Esophagus squamous epithelium (tissue), 5 donors: Measurements from ENCODE around the gene SH2D3A. TPM values are rescaled to one million over a fixed set of nuclear protein-coding genes. Genes with fewer than 3 reads are reported as not detected.
A peak's percentile ranks its signal among the peaks of the same experiment; 100 is the strongest.

ENCODE experiments used
- DNase-seq: peaks from one replicate; lab custom pipeline; 2025; lab: John Stamatoyannopoulos, UW
- H3K27ac ChIP-seq, 4 donors: fragments of 200-600 bp; sonication (generic); one replicate each; pipeline ENCODE4 v1.5.1; 2016 to 2019; ENCODE audit warnings: mild to moderate bottlenecking in 1 of 4
- H3K27me3 ChIP-seq, 4 donors: fragments of 200-600 bp; sonication (generic); 1 replicate in 3 of 4; 2 replicates in 1 of 4; pipeline versions ENCODE4 v1.5.1 to v1.6.0; 2017 to 2021; ENCODE audit warnings: antibody characterized with exemption in 1 of 4
- H3K36me3 ChIP-seq, 3 donors: fragments of 200-600 bp; sonication (generic); one replicate each; pipeline ENCODE4 v1.5.1; 2016 to 2019
- H3K4me1 ChIP-seq, 3 donors: fragments of 200-600 bp; sonication (generic); one replicate each; pipeline ENCODE4 v1.5.1; 2017 to 2019
- H3K4me3 ChIP-seq, 4 donors: fragments of 200-600 bp; sonication (generic); 1 replicate in 3 of 4; 2 replicates in 1 of 4; pipeline ENCODE4 v1.5.1; 2016 to 2019; ENCODE audit warnings: mild to moderate bottlenecking in 2 of 4, moderate library complexity in 1 of 4
- H3K9me3 ChIP-seq, 3 donors: fragments of 200-600 bp; sonication (generic); one replicate each; pipeline ENCODE4 v1.5.1; 2016 to 2019
- POLR2A ChIP-seq, 4 donors: fragments of 450-650 bp; IDR thresholded peaks; one replicate each; pipeline ENCODE4 v1.6.1; 2017; ENCODE audit warnings: antibody characterized with exemption in 4 of 4, mild to moderate bottlenecking in 4 of 4, moderate library complexity in 3 of 4
- WGBS, 2 donors: methylation state at CpG; one replicate each; pipeline ENCODE4 v1.1.5; 2018; 5-methylcytosine and 5-hydroxymethylcytosine counted together
- intact Hi-C: fragments of 100-400 bp; cut with DNase I; formaldehyde crosslinking; loops from one replicate; pipeline ENCODE4 v1.15.0; 2022
- total RNA-seq, 4 donors: library from RNA; depleted of rRNA; stranded (reverse); fragments of >200 nt; gene quantifications; one replicate each; pipeline ENCODE4 v1.1.0, GENCODE V29; 2016
- TF ChIP-seq, protein P1 (sequence below), 6 experiments: fragments of 450-650 bp in 4 of 6; fragments of 200-600 bp in 2 of 6; sonication (generic) in 2 of 6; IDR thresholded peaks; one replicate each; pipeline ENCODE4 v1.5.1; 2016 to 2019; ENCODE audit warnings: antibody characterized with exemption in 6 of 6, mild to moderate bottlenecking in 4 of 6, moderate library complexity in 4 of 6
- donor health status: DM: yes; HTN: yes; CAD: no.

The SH2D3A gene
- total RNA-seq, 4 donors from 2014 or later: 17.3 to 52.1 (median 40.6) TPM

DNA sequence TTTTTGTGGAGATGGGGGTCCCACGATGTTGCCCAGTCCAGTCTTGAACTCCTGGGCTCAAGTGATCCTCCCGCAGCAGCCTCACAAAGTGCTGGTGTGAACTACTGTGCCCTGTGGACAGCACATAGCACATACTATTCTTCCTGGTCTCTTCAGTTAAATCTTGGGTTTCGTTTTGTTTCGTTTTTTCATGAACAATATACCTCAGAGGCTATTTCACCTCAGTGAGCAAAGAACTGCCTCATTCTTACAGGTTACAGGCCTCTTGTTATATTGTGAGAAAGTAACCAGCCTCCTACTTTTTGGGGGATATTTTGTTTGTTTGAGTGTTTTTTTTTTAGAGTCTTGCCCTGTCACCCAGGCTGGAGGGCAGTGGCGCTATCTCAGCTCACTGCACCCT, 45.5 kb downstream of the SH2D3A start:
- intact Hi-C loops: no loop called here
- H3K4me1 ChIP-seq: peaks cover 0 to 48% (median 18%) of the 10 kb centered on the region in 3 donors
- TF ChIP-seq, protein P1, sequence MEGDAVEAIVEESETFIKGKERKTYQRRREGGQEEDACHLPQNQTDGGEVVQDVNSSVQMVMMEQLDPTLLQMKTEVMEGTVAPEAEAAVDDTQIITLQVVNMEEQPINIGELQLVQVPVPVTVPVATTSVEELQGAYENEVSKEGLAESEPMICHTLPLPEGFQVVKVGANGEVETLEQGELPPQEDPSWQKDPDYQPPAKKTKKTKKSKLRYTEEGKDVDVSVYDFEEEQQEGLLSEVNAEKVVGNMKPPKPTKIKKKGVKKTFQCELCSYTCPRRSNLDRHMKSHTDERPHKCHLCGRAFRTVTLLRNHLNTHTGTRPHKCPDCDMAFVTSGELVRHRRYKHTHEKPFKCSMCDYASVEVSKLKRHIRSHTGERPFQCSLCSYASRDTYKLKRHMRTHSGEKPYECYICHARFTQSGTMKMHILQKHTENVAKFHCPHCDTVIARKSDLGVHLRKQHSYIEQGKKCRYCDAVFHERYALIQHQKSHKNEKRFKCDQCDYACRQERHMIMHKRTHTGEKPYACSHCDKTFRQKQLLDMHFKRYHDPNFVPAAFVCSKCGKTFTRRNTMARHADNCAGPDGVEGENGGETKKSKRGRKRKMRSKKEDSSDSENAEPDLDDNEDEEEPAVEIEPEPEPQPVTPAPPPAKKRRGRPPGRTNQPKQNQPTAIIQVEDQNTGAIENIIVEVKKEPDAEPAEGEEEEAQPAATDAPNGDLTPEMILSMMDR (IDR thresholded peaks at IDR 0.05): no peak
- no peak for TF ChIP-seq POLR2A (IDR thresholded peaks at IDR 0.05)
- H3K36me3 ChIP-seq: no peaks in the 10 kb centered on the region
- DNase-seq: no peak
- H3K27me3 ChIP-seq: peaks cover 0 to 2% (median 0%) of the 10 kb centered on the region in 4 donors
- H3K27ac ChIP-seq: peak overlapping the region in 3 of 4 donors; percentile 10 to 65 (median 64)
- WGBS, 2 donors: 49 to 75% methylated on average over 5 of the region's 5 CpGs
- no peak overlapping the region for H3K4me3 ChIP-seq
- H3K9me3 ChIP-seq: no peaks in the 10 kb centered on the region

DNA sequence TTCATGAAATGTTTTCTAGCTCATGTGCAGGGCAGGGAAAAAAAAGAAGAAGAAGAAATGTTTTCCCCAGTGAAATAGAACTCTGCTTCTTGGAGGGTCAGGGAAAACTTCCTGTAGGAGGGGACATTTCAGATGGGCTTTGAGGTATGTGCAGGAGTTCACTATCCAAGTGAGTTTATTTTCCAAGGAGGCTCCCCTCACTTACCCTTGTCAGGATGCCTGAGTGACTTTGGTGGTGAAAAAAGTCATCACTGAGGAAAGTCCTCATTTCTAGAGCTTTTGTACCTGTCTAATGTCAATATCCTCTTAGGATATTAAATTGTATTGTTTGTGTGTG, 46.1 kb downstream of the SH2D3A start:
- TF ChIP-seq, protein P1 (IDR thresholded peaks at IDR 0.05): no peak
- no peak for TF ChIP-seq POLR2A (IDR thresholded peaks at IDR 0.05)
- peaks cover 0 to 5% (median 0%) of the 10 kb centered on the region in 4 donors for H3K27me3 ChIP-seq
- intact Hi-C loops: no loop called here
- peak overlapping the region in 3 of 4 donors; percentile 17 to 65 (median 62) for H3K27ac ChIP-seq
- no peak overlapping the region for H3K4me3 ChIP-seq
- H3K9me3 ChIP-seq: no peaks in the 10 kb centered on the region
- no peaks in the 10 kb centered on the region for H3K36me3 ChIP-seq
- peaks cover 0 to 48% (median 18%) of the 10 kb centered on the region in 3 donors for H3K4me1 ChIP-seq
- DNase-seq: no peak

DNA sequence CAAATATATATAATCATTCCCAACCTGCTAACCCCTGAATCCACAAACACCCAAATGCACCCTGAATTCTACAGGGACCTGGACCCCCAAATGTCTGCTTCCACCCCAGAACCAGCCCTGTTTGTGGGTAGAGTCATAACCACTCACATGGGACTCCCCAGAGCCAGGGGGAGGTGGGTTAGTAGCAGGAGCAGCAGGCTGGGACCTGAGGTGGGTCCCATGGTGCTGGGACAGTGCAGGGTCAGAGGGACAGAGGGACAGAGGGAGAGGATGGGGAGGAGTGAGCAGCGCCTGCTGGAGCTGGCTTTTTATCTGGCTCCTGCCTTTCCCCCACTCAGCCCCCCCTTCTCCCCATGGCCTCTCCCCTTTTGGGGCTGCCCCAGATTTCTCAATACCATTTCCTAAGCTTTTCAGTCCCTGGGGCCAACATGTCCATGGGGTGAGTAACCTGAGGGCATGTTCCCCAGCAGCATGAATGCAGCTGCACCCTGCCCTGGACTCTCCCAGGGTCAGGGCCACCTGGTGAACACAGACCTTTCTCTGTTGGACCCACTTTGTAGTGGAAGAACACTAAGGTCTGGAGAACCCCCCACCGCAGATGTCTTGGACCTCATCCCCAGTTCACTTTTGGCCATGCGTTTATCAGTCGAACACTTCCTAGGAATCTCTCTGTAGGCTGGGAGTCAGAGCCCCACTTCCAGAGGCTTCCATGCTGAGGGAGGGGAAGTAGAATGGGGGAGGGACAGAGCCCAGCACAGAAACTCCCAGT, 46.7 kb downstream of the SH2D3A start, which contains the start of gene C3:
C3 (minus strand) TSS at position 282 of the 769 bp plus-strand sequence; CDS start at position 221, 61 bp downstream.
- H3K27me3 ChIP-seq: peaks cover 0 to 5% (median 0%) of the 10 kb centered on the region in 4 donors

DNA sequence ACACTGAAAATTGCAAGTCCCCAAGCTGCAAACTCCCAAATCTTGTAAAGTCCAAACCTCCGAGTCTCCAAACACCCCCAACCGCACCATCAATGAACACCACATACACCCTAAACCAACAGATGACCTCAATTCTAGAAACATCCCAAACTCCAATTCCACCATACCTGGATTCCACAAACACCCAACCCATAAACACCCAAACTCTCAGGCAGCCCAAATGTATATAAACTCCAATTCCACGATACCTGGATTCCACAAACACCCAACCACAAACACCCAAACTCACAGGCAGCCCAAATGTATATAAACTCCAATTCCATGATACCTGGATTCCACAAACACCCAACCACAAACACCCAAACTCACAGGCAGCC, 47.3 kb downstream of the SH2D3A start:
- no peak for DNase-seq
- Histone ChIP-seq H3K27ac (peak overlapping the region in 2 of 4 donors; percentile 18 to 50), H3K4me3 (peak overlapping the region in 2 of 4 donors; percentile 29 to 57), H3K9me3 (no peaks in the 10 kb centered on the region), H3K4me1 (peaks cover 0 to 44% (median 18%) of the 10 kb centered on the region in 3 donors), H3K36me3 (no peaks in the 10 kb centered on the region), H3K27me3 (peaks cover 0 to 5% (median 0%) of the 10 kb centered on the region in 4 donors)
- 83 to 89% methylated on average over 3 of the region's 3 CpGs for WGBS, 2 donors
- TF ChIP-seq, protein P1 (IDR thresholded peaks at IDR 0.05): no peak
- TF ChIP-seq POLR2A (IDR thresholded peaks at IDR 0.05): no peak
- intact Hi-C loops: no loop called here

More for the DNA sequence above, 46.7 kb downstream of the SH2D3A start, which contains the start of gene C3:
- 36 to 66% methylated on average over 3 to 4 of the region's 4 CpGs for WGBS, 2 donors
- H3K4me1 ChIP-seq: peaks cover 0 to 48% (median 18%) of the 10 kb centered on the region in 3 donors
- no peak for DNase-seq
- H3K27ac ChIP-seq: peak within 1 kb of the TSS in 3 of 4 donors; percentile 17 to 65 (median 62)
- H3K9me3 ChIP-seq: no peaks in the 10 kb centered on the region
- peak in 1 of 4 donors; percentile 27 for TF ChIP-seq POLR2A (IDR thresholded peaks at IDR 0.05)
- TF ChIP-seq, protein P1 (IDR thresholded peaks at IDR 0.05): no peak
- H3K36me3 ChIP-seq: no peaks in the 10 kb centered on the region
- peak within 1 kb of the TSS in 2 of 4 donors; percentile 29 to 57 for H3K4me3 ChIP-seq
- intact Hi-C loops: no loop called here

DNA sequence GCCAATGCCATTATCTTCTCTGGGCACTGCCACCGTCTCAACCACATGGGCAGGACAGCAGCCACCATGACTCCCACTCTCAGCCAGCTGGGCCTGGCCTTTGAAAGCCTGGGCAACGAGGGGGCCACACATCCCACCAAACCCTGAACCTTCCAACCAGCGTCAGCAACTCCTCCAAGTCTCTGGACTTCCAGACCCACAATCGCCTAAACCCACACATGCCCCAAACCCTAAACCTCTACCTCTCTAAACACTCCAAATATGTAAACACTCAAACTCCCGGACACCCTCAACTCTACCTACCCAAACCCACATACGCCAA, 47.7 kb downstream of the SH2D3A start:
- H3K4me1 ChIP-seq: peaks cover 0 to 40% (median 18%) of the 10 kb centered on the region in 3 donors
- TF ChIP-seq, protein P1 (IDR thresholded peaks at IDR 0.05): no peak
- no peak for TF ChIP-seq POLR2A (IDR thresholded peaks at IDR 0.05)
- H3K27ac ChIP-seq: peak overlapping the region in 1 of 4 donors; percentile 50
- peak overlapping the region in 2 of 4 donors; percentile 29 to 57 for H3K4me3 ChIP-seq
- 78 to 88% methylated on average over 5 to 6 of the region's 6 CpGs for WGBS, 2 donors
- DNase-seq: no peak
- H3K9me3 ChIP-seq: no peaks in the 10 kb centered on the region
- intact Hi-C loops: no loop called here
- no peaks in the 10 kb centered on the region for H3K36me3 ChIP-seq
- peaks cover 0 to 5% (median 0%) of the 10 kb centered on the region in 4 donors for H3K27me3 ChIP-seq
